ENCODE results near the gene PIP5K1B. TPM values are rescaled to one million over a fixed set of nuclear protein-coding genes. Genes with fewer than 3 reads are reported as not detected.

Gene PIP5K1B
- total and polyA plus RNA-seq, 2 donors (not counting 1 experiment from before 2014, with no cell fraction given): 11.8 to 24.1 TPM

GRCh38 chr9:69045821-69046220, 340.8 kb downstream of the PIP5K1B start:
- Mint-ChIP-seq H3K4me3 (no peak overlapping the region), H3K4me1 (peaks cover 3% of the 10 kb centered on the region), H3K9me3 (ENCODE audit: insufficient read depth) (no peaks in the 10 kb centered on the region), H3K27ac (no peak overlapping the region), H3K27me3 (no peaks in the 10 kb centered on the region)
- POLR2A ChIA-PET: no interaction called here
- no peaks in the 10 kb centered on the region for H3K27me3 ChIP-seq (replicated peaks in 1 of 4; ENCODE audit: control extremely low read depth in 1 of 4, control insufficient read depth in 3 of 4, insufficient read depth in 4 of 4, low read length in 3 of 4)
- no peak for ATAC-seq (ENCODE audit: low read depth)
- no peak overlapping the region for H3K27ac ChIP-seq (ENCODE audit: low read length in 2 of 2)
- 97% methylated on average over 3 of the region's 4 CpGs for WGBS (ENCODE audit: insufficient coverage)
- H2AFZ ChIP-seq (ENCODE audit: insufficient read depth, low read depth, low read length, poor library complexity, severe bottlenecking): no peak overlapping the region
- no peaks in the 10 kb centered on the region for H3K4me1 ChIP-seq (ENCODE audit: control insufficient read depth in 2 of 2, insufficient read depth in 2 of 2, low read length in 2 of 2)
- H3K36me3 ChIP-seq (replicated peaks in 1 of 2; ENCODE audit: control extremely low read depth in 1 of 2, control insufficient read depth in 1 of 2, extremely low read depth in 1 of 2, insufficient read depth in 2 of 2, low read length in 1 of 2): peaks cover 2 to 15% of the 10 kb centered on the region in 2 experiments
- no peaks in the 10 kb centered on the region for H3K9me3 ChIP-seq (ENCODE audit: control extremely low read depth in 1 of 3, control insufficient read depth in 2 of 3, insufficient read depth in 1 of 3, low read length in 2 of 3)
- H3K9ac ChIP-seq (ENCODE audit: low read length): no peak overlapping the region
- no peak overlapping the region for H3K4me3 ChIP-seq (ENCODE audit: control extremely low read depth in 1 of 5, extremely low read depth in 1 of 5, insufficient read depth in 1 of 5, low read depth in 2 of 5, low read length in 4 of 5)
- CTCF ChIA-PET: interaction anchor here (0.7 to 1.5 kb wide), 2 partner anchors 10 to 12 kb away, joined by 3 to 4 read pairs; no protein-coding TSS in a partner anchor
- no peaks in the 10 kb centered on the region for H3K79me2 ChIP-seq (ENCODE audit: control insufficient read depth, insufficient read depth, low read length)
- no peak for DNase-seq
- TF ChIP-seq CTCF (IDR thresholded peaks at IDR 0.05) (no peak), EZH2 (IDR thresholded peaks at IDR 0.05; ENCODE audit: borderline replicate concordance, insufficient read depth, low read depth, low read length, poor library complexity, severe bottlenecking) (no peak)
- H4K20me1 ChIP-seq (ENCODE audit: control insufficient read depth, insufficient read depth, low read length, poor library complexity, severe bottlenecking): peaks cover 4% of the 10 kb centered on the region
- no peak overlapping the region for H3K4me2 ChIP-seq (replicated peaks; ENCODE audit: low read depth, low read length, poor library complexity, severe bottlenecking)
- intact Hi-C loops (cut with micrococcal nuclease): no loop called here

- Histone ChIP-seq H2AFZ (ENCODE audit: insufficient read depth, low read depth, low read length, poor library complexity, severe bottlenecking) (no peak overlapping the region), H4K20me1 (ENCODE audit: control insufficient read depth, insufficient read depth, low read length, poor library complexity, severe bottlenecking) (no peaks in the 10 kb centered on the region), H3K4me2 (replicated peaks; ENCODE audit: low read depth, low read length, poor library complexity, severe bottlenecking) (no peak overlapping the region), H3K27me3 (replicated peaks in 1 of 4; ENCODE audit: control extremely low read depth in 1 of 4, control insufficient read depth in 3 of 4, insufficient read depth in 4 of 4, low read length in 3 of 4) (no peaks in the 10 kb centered on the region), H3K36me3 (replicated peaks in 1 of 2; ENCODE audit: control extremely low read depth in 1 of 2, control insufficient read depth in 1 of 2, extremely low read depth in 1 of 2, insufficient read depth in 2 of 2, low read length in 1 of 2) (peaks cover 2 to 15% of the 10 kb centered on the region in 2 experiments), H3K79me2 (ENCODE audit: control insufficient read depth, insufficient read depth, low read length) (no peaks in the 10 kb centered on the region), H3K4me1 (ENCODE audit: control insufficient read depth in 2 of 2, insufficient read depth in 2 of 2, low read length in 2 of 2) (no peaks in the 10 kb centered on the region), H3K9ac (ENCODE audit: low read length) (no peak overlapping the region), H3K4me3 (ENCODE audit: control extremely low read depth in 1 of 5, extremely low read depth in 1 of 5, insufficient read depth in 1 of 5, low read depth in 2 of 5, low read length in 4 of 5) (no peak overlapping the region), H3K27ac (ENCODE audit: low read length in 2 of 2) (no peak overlapping the region), H3K9me3 (ENCODE audit: control extremely low read depth in 1 of 3, control insufficient read depth in 2 of 3, insufficient read depth in 1 of 3, low read length in 2 of 3) (no peaks in the 10 kb centered on the region)
- no peak for ATAC-seq (ENCODE audit: low read depth)
- Mint-ChIP-seq H3K27ac (no peak overlapping the region), H3K9me3 (ENCODE audit: insufficient read depth) (no peaks in the 10 kb centered on the region), H3K4me3 (no peak overlapping the region), H3K4me1 (peaks cover 3% of the 10 kb centered on the region), H3K27me3 (no peaks in the 10 kb centered on the region)
- no peak for DNase-seq
- WGBS (ENCODE audit: insufficient coverage): 58% methylated on average over 4 of the region's 4 CpGs
- intact Hi-C loops (cut with micrococcal nuclease): no loop called here
- POLR2A ChIA-PET: no interaction called here
- CTCF ChIA-PET: interaction anchor here (1.4 kb wide), 1 partner anchor 12 kb away, joined by 6 read pairs; no protein-coding TSS in a partner anchor
- TF ChIP-seq EZH2 (IDR thresholded peaks at IDR 0.05; ENCODE audit: borderline replicate concordance, insufficient read depth, low read depth, low read length, poor library complexity, severe bottlenecking): no peak
- no peak for TF ChIP-seq CTCF (IDR thresholded peaks at IDR 0.05)
Observed at GRCh38 chr9:69046723-69047122, 341.7 kb downstream of the PIP5K1B start.

Data from B cell (primary cell).